ENCODE measurements around the gene ADAM15. TPM values are rescaled to one million over a fixed set of nuclear protein-coding genes. Genes with fewer than 3 reads are reported as not detected.
A peak's percentile ranks its signal among the peaks of the same experiment; 100 is the strongest.

ADAM15 gene
- total RNA-seq, 1 donor from 2014 or later = 382 TPM

DNA sequence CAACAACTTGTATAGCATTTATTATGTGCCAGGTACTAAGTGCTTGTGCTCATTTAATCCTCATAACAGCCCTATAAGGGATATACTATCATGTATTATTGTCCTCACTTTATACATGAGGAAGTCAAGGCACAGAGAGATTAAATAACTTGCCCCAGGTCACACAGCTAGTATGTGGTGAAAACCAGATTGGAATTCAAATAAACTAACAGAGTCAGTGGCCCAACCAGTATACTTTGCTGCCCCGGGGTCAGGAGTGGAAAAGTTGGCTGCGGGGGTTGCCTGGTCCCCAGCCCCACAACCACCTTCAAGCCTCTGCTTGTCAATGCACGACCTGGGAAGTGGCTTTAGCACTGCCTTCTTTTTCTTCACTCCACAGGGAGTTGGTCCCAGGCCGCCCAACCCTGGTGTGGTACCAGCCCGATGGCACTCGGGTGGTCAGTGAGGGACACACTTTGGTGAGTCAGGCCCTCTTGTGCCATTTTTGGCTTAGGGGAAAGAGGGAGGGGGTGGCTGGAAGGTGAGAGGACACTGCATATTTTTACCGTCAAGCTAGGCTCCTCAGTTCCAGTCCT, 2.5 kb downstream of the ADAM15 start:
- TF ChIP-seq, protein P1, sequence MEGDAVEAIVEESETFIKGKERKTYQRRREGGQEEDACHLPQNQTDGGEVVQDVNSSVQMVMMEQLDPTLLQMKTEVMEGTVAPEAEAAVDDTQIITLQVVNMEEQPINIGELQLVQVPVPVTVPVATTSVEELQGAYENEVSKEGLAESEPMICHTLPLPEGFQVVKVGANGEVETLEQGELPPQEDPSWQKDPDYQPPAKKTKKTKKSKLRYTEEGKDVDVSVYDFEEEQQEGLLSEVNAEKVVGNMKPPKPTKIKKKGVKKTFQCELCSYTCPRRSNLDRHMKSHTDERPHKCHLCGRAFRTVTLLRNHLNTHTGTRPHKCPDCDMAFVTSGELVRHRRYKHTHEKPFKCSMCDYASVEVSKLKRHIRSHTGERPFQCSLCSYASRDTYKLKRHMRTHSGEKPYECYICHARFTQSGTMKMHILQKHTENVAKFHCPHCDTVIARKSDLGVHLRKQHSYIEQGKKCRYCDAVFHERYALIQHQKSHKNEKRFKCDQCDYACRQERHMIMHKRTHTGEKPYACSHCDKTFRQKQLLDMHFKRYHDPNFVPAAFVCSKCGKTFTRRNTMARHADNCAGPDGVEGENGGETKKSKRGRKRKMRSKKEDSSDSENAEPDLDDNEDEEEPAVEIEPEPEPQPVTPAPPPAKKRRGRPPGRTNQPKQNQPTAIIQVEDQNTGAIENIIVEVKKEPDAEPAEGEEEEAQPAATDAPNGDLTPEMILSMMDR (IDR thresholded peaks at IDR 0.05; ENCODE audit: unreplicated experiment) = no peak
- peaks cover 33% of the 10 kb centered on the region for H3K4me1 Mint-ChIP-seq (ENCODE audit: unreplicated experiment)
- no peaks in the 10 kb centered on the region for H3K9me3 Mint-ChIP-seq (ENCODE audit: unreplicated experiment)
- H3K27ac Mint-ChIP-seq (ENCODE audit: unreplicated experiment) = peak overlapping the region; percentile 75
- peaks cover 28% of the 10 kb centered on the region for H3K36me3 Mint-ChIP-seq (ENCODE audit: low read depth, unreplicated experiment)
- H3K4me3 Mint-ChIP-seq (ENCODE audit: unreplicated experiment) = peak overlapping the region; percentile 97
- H3K27me3 Mint-ChIP-seq (ENCODE audit: unreplicated experiment) = peaks cover 14% of the 10 kb centered on the region
- DNase-seq (ENCODE audit: low spot score) = no peak

DNA sequence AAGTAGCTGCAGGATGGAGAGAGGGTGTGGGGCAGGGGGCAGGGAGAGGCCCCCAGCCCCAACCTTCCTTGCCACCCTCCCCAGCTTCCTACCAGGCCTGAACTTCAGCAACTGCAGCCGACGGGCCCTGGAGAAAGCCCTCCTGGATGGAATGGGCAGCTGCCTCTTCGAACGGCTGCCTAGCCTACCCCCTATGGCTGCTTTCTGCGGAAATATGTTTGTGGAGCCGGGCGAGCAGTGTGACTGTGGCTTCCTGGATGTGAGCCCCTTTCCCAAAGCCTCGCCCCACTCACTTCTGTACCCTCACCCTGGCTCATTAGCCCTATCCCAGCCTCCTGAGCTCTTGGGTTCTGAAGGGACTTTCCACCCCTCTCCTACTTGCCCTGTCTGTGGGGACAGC, 6.0 kb downstream of the ADAM15 start:
- no peaks in the 10 kb centered on the region for H3K9me3 Mint-ChIP-seq (ENCODE audit: unreplicated experiment)
- TF ChIP-seq, protein P1 (IDR thresholded peaks at IDR 0.05; ENCODE audit: unreplicated experiment) = no peak
- peaks cover 14% of the 10 kb centered on the region for H3K27me3 Mint-ChIP-seq (ENCODE audit: unreplicated experiment)

DNA sequence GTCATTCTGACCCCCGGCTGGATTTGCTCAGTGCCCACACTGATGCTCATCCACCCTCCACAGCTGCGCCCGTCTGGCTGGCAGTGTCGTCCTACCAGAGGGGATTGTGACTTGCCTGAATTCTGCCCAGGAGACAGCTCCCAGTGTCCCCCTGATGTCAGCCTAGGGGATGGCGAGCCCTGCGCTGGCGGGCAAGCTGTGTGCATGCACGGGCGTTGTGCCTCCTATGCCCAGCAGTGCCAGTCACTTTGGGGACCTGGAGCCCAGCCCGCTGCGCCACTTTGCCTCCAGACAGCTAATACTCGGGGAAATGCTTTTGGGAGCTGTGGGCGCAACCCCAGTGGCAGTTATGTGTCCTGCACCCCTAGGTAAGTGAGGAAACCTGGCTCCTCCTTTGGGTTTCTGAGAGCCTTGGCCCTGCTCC, 6.7 kb downstream of the ADAM15 start:
- Mint-ChIP-seq H3K27me3 (ENCODE audit: unreplicated experiment) (peaks cover 12% of the 10 kb centered on the region), H3K27ac (ENCODE audit: unreplicated experiment) (peak overlapping the region; percentile 36), H3K4me3 (ENCODE audit: unreplicated experiment) (no peak overlapping the region), H3K36me3 (ENCODE audit: low read depth, unreplicated experiment) (peaks cover 30% of the 10 kb centered on the region), H3K4me1 (ENCODE audit: unreplicated experiment) (peaks cover 13% of the 10 kb centered on the region), H3K9me3 (ENCODE audit: unreplicated experiment) (no peaks in the 10 kb centered on the region)
- TF ChIP-seq, protein P1 (IDR thresholded peaks at IDR 0.05; ENCODE audit: unreplicated experiment) = peak; percentile 12
- DNase-seq (ENCODE audit: low spot score) = no peak

More for the DNA sequence above, 6.0 kb downstream of the ADAM15 start:
- Mint-ChIP-seq H3K4me1 (ENCODE audit: unreplicated experiment) (peaks cover 18% of the 10 kb centered on the region), H3K4me3 (ENCODE audit: unreplicated experiment) (no peak overlapping the region), H3K27ac (ENCODE audit: unreplicated experiment) (no peak overlapping the region), H3K36me3 (ENCODE audit: low read depth, unreplicated experiment) (peaks cover 30% of the 10 kb centered on the region)
- DNase-seq (ENCODE audit: low spot score) = no peak

DNA sequence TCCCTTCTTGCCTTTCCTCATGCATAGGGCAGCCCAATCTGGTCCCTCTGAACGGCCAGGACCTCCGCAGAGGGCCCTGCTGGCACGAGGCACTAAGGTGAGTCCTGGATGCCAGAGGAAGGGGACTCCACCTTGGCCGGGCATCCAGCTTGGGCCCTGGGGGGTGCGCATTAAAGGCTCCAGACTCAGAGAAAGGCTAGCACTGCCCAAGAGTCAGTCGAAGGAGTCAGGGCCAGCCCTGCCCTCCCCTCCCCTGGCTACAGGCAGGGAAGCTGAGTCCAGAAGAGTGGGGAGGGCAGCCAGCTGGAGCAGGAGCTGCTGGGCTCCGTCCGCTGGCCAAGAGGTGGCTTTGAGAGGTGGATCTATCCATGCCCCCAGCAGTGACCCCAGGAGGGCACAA, 9.6 kb downstream of the ADAM15 start:
- Mint-ChIP-seq H3K27ac (ENCODE audit: unreplicated experiment) (no peak overlapping the region), H3K9me3 (ENCODE audit: unreplicated experiment) (no peaks in the 10 kb centered on the region), H3K4me1 (ENCODE audit: unreplicated experiment) (peaks cover 14% of the 10 kb centered on the region), H3K36me3 (ENCODE audit: low read depth, unreplicated experiment) (peaks cover 29% of the 10 kb centered on the region), H3K4me3 (ENCODE audit: unreplicated experiment) (peak overlapping the region; percentile 62), H3K27me3 (ENCODE audit: unreplicated experiment) (peaks cover 18% of the 10 kb centered on the region)
- TF ChIP-seq, protein P1 (IDR thresholded peaks at IDR 0.05; ENCODE audit: unreplicated experiment) = no peak
- DNase-seq (ENCODE audit: low spot score) = no peak

DNA sequence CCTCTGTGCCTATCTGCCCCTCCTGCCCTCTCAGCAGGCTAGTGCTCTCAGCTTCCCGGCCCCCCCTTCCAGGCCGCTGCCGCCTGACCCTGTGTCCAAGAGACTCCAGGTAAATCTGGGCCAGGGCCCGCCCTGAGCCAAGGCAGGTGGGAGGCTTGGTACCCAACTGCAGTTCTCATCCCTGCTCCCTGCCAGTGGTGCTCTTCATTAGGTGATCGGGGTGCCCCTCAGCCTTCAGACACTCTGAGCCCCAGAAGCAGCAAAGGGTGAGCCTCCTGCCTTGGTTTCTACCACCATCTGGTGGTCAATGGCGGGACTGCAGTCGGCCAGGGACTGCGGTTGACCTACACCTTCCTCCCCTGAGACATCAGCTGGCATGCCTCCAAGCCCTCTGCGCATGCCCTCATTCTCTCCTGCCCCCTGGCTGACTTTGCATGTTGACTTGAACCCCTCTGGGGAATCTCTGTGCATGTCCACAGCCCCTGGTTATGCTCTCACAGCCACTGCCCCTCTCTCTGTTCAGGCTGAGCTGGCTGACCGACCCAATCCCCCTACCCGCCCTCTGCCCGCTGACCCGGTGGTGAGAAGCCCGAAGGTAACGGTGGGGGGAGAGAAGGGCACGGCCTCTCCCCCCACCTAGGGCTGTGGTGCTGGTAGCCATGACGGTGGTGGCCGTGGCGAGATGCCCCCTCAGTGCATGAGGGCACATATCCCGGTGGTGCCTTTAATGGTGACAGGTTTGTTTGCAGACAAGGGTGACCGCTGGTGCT, 10.4 kb downstream of the ADAM15 start:
- TF ChIP-seq, protein P1 (IDR thresholded peaks at IDR 0.05; ENCODE audit: unreplicated experiment) = peak; percentile 96
- Mint-ChIP-seq H3K27me3 (ENCODE audit: unreplicated experiment) (peaks cover 18% of the 10 kb centered on the region), H3K4me3 (ENCODE audit: unreplicated experiment) (peak overlapping the region; percentile 37), H3K36me3 (ENCODE audit: low read depth, unreplicated experiment) (peaks cover 32% of the 10 kb centered on the region), H3K9me3 (ENCODE audit: unreplicated experiment) (no peaks in the 10 kb centered on the region), H3K27ac (ENCODE audit: unreplicated experiment) (no peak overlapping the region), H3K4me1 (ENCODE audit: unreplicated experiment) (peaks cover 14% of the 10 kb centered on the region)
- peak; percentile 94 for DNase-seq (ENCODE audit: low spot score)
